Fibroblast of the aortic adventitia (primary cell): Measurements from ENCODE around the gene STXBP1. TPM values are rescaled to one million over a fixed set of nuclear protein-coding genes. Genes with fewer than 3 reads are reported as not detected.

Source experiments
- DNase-seq: peaks from one replicate; pipeline ENCODE4 v3.0.0-alpha.2; 2010; ENCODE audit warnings: low read depth
- H3K4me3 ChIP-seq: 2 replicates; pipeline ENCODE4 v1.5.1; 2011; ENCODE audit warnings: low read depth, mild to moderate bottlenecking, control low read depth, low read length, moderate library complexity
- CTCF ChIP-seq: IDR thresholded peaks from 2 replicates; pipeline ENCODE4 v1.5.1; 2011; ENCODE audit warnings: mild to moderate bottlenecking, low read length, control low read depth, inconsistent platforms; ENCODE audit not compliant: insufficient read depth
- total RNA-seq: library from RNA; depleted of rRNA; stranded (reverse); fragments of >200 nt; gene quantifications from 2 replicates; pipeline ENCODE4 v1.2.3, GENCODE V29; 2012; ENCODE audit warnings: low replicate concordance

The STXBP1 gene
- total RNA-seq, 1 donor: 25.5 TPM

DNA sequence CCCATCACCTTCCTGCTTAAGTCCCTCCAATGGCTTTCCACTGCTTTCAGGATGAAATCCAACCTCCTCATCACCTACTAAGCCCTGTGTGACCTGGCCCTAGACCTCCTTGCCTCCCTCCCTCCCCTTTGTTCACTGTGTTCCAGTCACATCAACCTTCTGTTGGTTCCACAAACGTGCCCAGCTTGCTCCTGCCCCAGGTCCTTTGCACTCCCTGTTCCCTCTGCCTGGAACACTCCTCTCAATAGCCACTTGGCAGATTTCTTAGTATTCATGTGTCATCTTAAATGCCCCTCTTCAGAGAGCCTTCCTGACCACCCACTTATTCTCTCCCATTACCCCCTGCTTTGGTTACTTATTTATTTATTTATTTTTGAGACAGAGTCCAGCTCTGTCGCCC is 24.1 kb upstream of the STXBP1 start:
- no peak for DNase-seq
- no peak for TF ChIP-seq CTCF
- H3K4me3 ChIP-seq: no peak overlapping the region

GRCh38 chr9:127588740-127589506 is 23.2 kb upstream of the STXBP1 start:
- no peak for DNase-seq
- no peak overlapping the region for H3K4me3 ChIP-seq
- TF ChIP-seq CTCF: no peak

GRCh38 chr9:127589955-127590370 is 22.1 kb upstream of the STXBP1 start:
- TF ChIP-seq CTCF: peak; percentile 96
- no peak overlapping the region for H3K4me3 ChIP-seq
- DNase-seq: peak; percentile 89

GRCh38 chr9:127595611-127596010 is 16.5 kb upstream of the STXBP1 start:
- no peak overlapping the region for H3K4me3 ChIP-seq
- DNase-seq: no peak
- no peak for TF ChIP-seq CTCF

DNA sequence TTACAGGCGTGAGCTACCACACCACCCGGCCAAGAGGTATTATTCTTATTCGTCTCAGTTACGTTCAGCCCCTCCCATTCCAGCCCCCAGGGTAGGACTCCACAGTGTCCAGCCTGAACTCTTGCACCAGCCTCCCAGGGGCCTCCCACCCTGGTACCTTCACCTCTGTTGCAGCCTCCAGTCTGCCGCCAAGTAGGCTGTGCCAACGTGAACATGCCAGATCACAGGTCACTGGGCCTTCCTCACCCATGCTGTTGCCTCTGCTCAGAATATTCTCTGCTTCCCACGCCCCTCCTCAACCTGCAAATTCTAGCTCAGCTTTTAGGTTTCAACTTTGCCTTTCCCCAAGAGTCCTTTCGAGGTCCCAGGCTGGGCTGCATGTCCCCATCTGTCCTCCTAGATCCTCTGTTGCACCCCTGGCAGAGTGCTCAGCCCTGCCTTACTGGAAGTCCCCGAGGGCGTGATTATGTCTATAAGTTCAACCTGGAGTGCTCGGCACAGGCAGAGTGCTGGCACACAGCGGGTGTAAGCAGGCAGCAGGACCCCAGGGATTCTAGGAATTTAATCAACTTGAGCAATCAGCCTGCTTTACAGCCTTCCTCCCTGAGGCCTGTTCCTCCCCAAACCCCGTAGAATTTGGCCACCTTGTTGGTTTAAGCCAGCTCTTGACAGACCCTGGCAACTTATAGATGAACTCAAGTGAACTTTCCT is 13.1 kb upstream of the STXBP1 start:
- no peak overlapping the region for H3K4me3 ChIP-seq
- no peak for TF ChIP-seq CTCF
- peak; percentile 16 for DNase-seq

- no peak for TF ChIP-seq CTCF
- DNase-seq: no peak
These were observed 12.6 kb upstream of the STXBP1 start for GRCh38 chr9:127599550-127599891.

More at GRCh38 chr9:127599550-127599891, 12.6 kb upstream of the STXBP1 start:
- no peak overlapping the region for H3K4me3 ChIP-seq
